Midbrain (tissue), 1 donor: ENCODE data around the gene RBM33.
"Not testable (repeated sequence)": the region's sequence is repeated elsewhere in the genome, so short reads cannot be mapped to it uniquely, and the experiment has no call there.

Experiments
- DNase-seq: peaks from one replicate; lab custom pipeline; 2025; lab: John Stamatoyannopoulos, UW

The RBM33 gene

GRCh38 chr7:155662343-155663043 is 18.0 kb downstream of the RBM33 start:
- no peak for DNase-seq

- no peak for DNase-seq
Observed at GRCh38 chr7:155663937-155664336, 19.5 kb downstream of the RBM33 start.

GRCh38 chr7:155665079-155665956 is 20.9 kb downstream of the RBM33 start:
- DNase-seq: no peak

GRCh38 chr7:155665957-155666287 is 21.5 kb downstream of the RBM33 start:
- no peak for DNase-seq

- no peak for DNase-seq
Observed at GRCh38 chr7:155667241-155667829, 22.9 kb downstream of the RBM33 start.

- no peak for DNase-seq
Observed at GRCh38 chr7:155669717-155670505, 25.4 kb downstream of the RBM33 start.

GRCh38 chr7:155670521-155670920 is 26.1 kb downstream of the RBM33 start:
- DNase-seq: no peak

GRCh38 chr7:155674556-155674955 is 30.1 kb downstream of the RBM33 start:
- DNase-seq: no peak

GRCh38 chr7:155676052-155676451 is 31.6 kb downstream of the RBM33 start:
- no peak for DNase-seq

- no peak for DNase-seq
Observed at GRCh38 chr7:155677688-155678087, 33.2 kb downstream of the RBM33 start.

- DNase-seq: no peak
Observed at GRCh38 chr7:155680124-155680523, 35.7 kb downstream of the RBM33 start.

- no peak for DNase-seq
Observed at GRCh38 chr7:155680864-155681263, 36.4 kb downstream of the RBM33 start.

GRCh38 chr7:155681663-155682062 is 37.2 kb downstream of the RBM33 start:
- DNase-seq: no peak

- no peak for DNase-seq
Observed at GRCh38 chr7:155682484-155682883, 38.0 kb downstream of the RBM33 start.

- DNase-seq: no peak
Observed at GRCh38 chr7:155683098-155683497, 38.6 kb downstream of the RBM33 start.

- DNase-seq: no peak
Observed at GRCh38 chr7:155683714-155684113, 39.3 kb downstream of the RBM33 start.

GRCh38 chr7:155684543-155684942 is 40.1 kb downstream of the RBM33 start:
- DNase-seq: no peak

GRCh38 chr7:155685070-155685790 is 40.8 kb downstream of the RBM33 start:
- DNase-seq: no peak

GRCh38 chr7:155685791-155686160 is 41.3 kb downstream of the RBM33 start:
- no peak for DNase-seq

- DNase-seq: not testable (repeated sequence)
Observed at GRCh38 chr7:155686620-155687324, 42.3 kb downstream of the RBM33 start.

GRCh38 chr7:155688237-155688636 is 43.8 kb downstream of the RBM33 start:
- not testable (repeated sequence) for DNase-seq
